Measurements from ENCODE around the gene EBF3. TPM values are rescaled to one million over a fixed set of nuclear protein-coding genes. Genes with fewer than 3 reads are reported as not detected.
A peak's percentile ranks its signal among the peaks of the same experiment; 100 is the strongest.

EBF3 gene
- total and polyA plus RNA-seq, 10 donors = 0.02 to 0.20 (median 0.13) TPM; not detected in 6

DNA sequence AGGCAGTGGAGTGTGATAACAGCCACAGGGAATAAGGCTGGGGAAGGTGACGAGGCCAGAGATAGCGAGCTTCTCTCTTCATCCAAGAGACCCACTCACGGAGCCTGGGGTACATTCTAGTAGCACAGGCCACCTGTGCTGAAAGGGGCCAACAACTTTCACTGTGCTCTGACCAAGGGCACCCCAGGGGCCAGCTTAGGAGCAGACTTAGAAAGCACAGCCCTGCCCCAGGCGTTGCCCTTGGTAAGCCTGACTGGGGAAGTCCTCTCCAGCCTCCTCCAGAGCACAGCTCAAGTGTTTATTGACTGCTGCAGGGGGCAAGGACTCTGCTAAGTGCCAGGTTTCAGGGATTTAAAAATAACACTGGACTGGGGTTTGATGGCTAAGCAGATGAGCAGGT, 44.7 kb downstream of the EBF3 start:
- TF ChIP-seq POLR2A (IDR thresholded peaks at IDR 0.05) (no peak), POLR2AphosphoS5 (IDR thresholded peaks at IDR 0.05) (no peak)
- TF ChIP-seq, protein P1, sequence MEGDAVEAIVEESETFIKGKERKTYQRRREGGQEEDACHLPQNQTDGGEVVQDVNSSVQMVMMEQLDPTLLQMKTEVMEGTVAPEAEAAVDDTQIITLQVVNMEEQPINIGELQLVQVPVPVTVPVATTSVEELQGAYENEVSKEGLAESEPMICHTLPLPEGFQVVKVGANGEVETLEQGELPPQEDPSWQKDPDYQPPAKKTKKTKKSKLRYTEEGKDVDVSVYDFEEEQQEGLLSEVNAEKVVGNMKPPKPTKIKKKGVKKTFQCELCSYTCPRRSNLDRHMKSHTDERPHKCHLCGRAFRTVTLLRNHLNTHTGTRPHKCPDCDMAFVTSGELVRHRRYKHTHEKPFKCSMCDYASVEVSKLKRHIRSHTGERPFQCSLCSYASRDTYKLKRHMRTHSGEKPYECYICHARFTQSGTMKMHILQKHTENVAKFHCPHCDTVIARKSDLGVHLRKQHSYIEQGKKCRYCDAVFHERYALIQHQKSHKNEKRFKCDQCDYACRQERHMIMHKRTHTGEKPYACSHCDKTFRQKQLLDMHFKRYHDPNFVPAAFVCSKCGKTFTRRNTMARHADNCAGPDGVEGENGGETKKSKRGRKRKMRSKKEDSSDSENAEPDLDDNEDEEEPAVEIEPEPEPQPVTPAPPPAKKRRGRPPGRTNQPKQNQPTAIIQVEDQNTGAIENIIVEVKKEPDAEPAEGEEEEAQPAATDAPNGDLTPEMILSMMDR (IDR thresholded peaks at IDR 0.05 in 8 of 11, conservative IDR thresholded peaks at IDR 0.05 in 3 of 11) = no peak
- intact Hi-C loops (cut with DNase I; ENCODE audit: low total_unique reads) = no loop called here
- H3K4me3 ChIP-seq = no peak overlapping the region
- no peak overlapping the region for H3K27ac ChIP-seq
- no peaks in the 10 kb centered on the region for H3K36me3 ChIP-seq
- peaks cover 0 to 5% (median 0%) of the 10 kb centered on the region in 7 donors for H3K27me3 ChIP-seq (replicated peaks in 1 of 7)
- H3K9me3 ChIP-seq = no peaks in the 10 kb centered on the region
- no peaks in the 10 kb centered on the region for H3K4me1 ChIP-seq
- 80 to 86% (median 83%) methylated on average over 4 of the region's 4 CpGs for WGBS, 5 donors
- peak; percentile 56 for DNase-seq

- DNase-seq = peak; percentile 41
Observed at GRCh38 chr10:129918836-129919235, 45.2 kb downstream of the EBF3 start.

DNA sequence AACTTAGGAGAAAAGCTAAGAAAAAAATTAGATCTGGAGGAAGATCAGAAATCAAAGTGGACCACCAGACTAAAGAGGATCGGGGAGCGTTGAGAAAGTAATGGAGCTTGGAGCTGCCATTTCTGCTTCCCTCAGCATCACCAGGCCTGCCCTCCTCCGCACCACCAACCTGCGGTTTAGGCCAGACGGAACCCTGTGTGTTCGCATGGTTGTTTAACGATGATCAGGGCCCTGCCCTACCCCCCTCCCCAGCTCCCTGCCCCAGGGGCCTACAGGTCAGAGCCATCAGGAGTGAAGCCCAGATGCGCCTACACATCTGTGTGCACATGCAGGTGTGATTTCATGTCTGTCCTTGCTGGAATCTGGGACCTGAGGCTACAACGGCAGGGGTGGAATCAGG, 45.7 kb downstream of the EBF3 start:
- intact Hi-C loops (cut with DNase I; ENCODE audit: low total_unique reads) = no loop called here
- H3K9me3 ChIP-seq = no peaks in the 10 kb centered on the region
- peak; percentile 67 for DNase-seq
- TF ChIP-seq POLR2AphosphoS5 (IDR thresholded peaks at IDR 0.05) (no peak), POLR2A (IDR thresholded peaks at IDR 0.05) (no peak)
- TF ChIP-seq, protein P1 (IDR thresholded peaks at IDR 0.05 in 8 of 11, conservative IDR thresholded peaks at IDR 0.05 in 3 of 11) = no peak
- peaks cover 0 to 10% (median 0%) of the 10 kb centered on the region in 7 donors for H3K27me3 ChIP-seq (replicated peaks in 1 of 7)
- H3K4me1 ChIP-seq = no peaks in the 10 kb centered on the region
- H3K4me3 ChIP-seq = no peak overlapping the region
- H3K36me3 ChIP-seq = no peaks in the 10 kb centered on the region
- H3K27ac ChIP-seq = no peak overlapping the region
- WGBS, 5 donors = 89 to 95% (median 91%) methylated on average over 8 to 9 of the region's 9 CpGs

More at GRCh38 chr10:129918836-129919235, 45.2 kb downstream of the EBF3 start:
- Histone ChIP-seq H3K36me3 (no peaks in the 10 kb centered on the region), H3K4me3 (no peak overlapping the region), H3K27ac (no peak overlapping the region), H3K9me3 (no peaks in the 10 kb centered on the region), H3K4me1 (no peaks in the 10 kb centered on the region), H3K27me3 (replicated peaks in 1 of 7) (peaks cover 0 to 10% (median 0%) of the 10 kb centered on the region in 7 donors)
- TF ChIP-seq, protein P1 (IDR thresholded peaks at IDR 0.05 in 8 of 11, conservative IDR thresholded peaks at IDR 0.05 in 3 of 11) = no peak
- TF ChIP-seq POLR2A (IDR thresholded peaks at IDR 0.05) (no peak), POLR2AphosphoS5 (IDR thresholded peaks at IDR 0.05) (no peak)
- intact Hi-C loops (cut with DNase I; ENCODE audit: low total_unique reads) = no loop called here
- WGBS, 5 donors = 82 to 91% (median 87%) methylated on average over 7 to 8 of the region's 8 CpGs

- no peaks in the 10 kb centered on the region for H3K9me3 ChIP-seq
- intact Hi-C loops (cut with DNase I; ENCODE audit: low total_unique reads) = no loop called here
- no peaks in the 10 kb centered on the region for H3K36me3 ChIP-seq
- H3K27ac ChIP-seq = no peak overlapping the region
- H3K4me1 ChIP-seq = no peaks in the 10 kb centered on the region
- H3K27me3 ChIP-seq (replicated peaks in 1 of 7) = peaks cover 0 to 10% (median 0%) of the 10 kb centered on the region in 7 donors
- H3K4me3 ChIP-seq = no peak overlapping the region
- TF ChIP-seq POLR2AphosphoS5 (IDR thresholded peaks at IDR 0.05) (no peak), POLR2A (IDR thresholded peaks at IDR 0.05) (no peak)
- TF ChIP-seq, protein P1 (IDR thresholded peaks at IDR 0.05 in 8 of 11, conservative IDR thresholded peaks at IDR 0.05 in 3 of 11) = no peak
- 91 to 96% (median 93%) methylated on average over 2 to 3 of the region's 3 CpGs for WGBS, 5 donors
- DNase-seq = peak; percentile 40
Observed at GRCh38 chr10:129917936-129918335, 46.1 kb downstream of the EBF3 start.
